ENCODE measurements around the gene ERG28. TPM values are rescaled to one million over a fixed set of nuclear protein-coding genes. Genes with fewer than 3 reads are reported as not detected.

ERG28 gene
- total RNA-seq, 1 experiment from 2014 or later = 13.5 TPM

- DNase-seq (ENCODE audit: low read depth) = no peak
- in situ Hi-C loops (cut with HindIII; ENCODE audit: low pct_unique_long_range_greater_than_20kb, low sequenced_read_pairs) = no loop called here
These were observed 24.5 kb downstream of the ERG28 start for GRCh38 chr14:75636100-75636692.

GRCh38 chr14:75634848-75635247 is 25.8 kb downstream of the ERG28 start:
- in situ Hi-C loops (cut with HindIII; ENCODE audit: low pct_unique_long_range_greater_than_20kb, low sequenced_read_pairs) = no loop called here
- DNase-seq (ENCODE audit: low read depth) = no peak

DNA sequence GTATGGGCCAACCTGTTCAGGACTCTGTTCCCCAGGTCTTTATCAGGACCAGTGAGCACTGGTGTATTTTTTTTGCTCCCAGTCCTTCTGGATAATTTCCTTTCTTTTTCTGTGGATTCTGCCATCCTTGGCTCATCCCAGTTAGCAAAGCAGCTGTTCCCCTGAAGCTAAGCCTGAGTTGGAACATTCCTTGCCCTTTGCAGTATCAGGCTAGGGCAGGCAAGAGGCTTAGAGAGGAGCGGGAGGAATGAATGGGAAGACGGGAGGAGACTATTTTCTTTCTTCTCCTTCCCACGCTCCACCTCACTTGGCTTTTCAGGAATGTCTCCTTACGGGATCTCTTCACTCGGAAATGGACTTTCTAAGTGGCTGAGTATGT is 29.2 kb downstream of the ERG28 start:
- in situ Hi-C loops (cut with HindIII; ENCODE audit: low pct_unique_long_range_greater_than_20kb, low sequenced_read_pairs) = no loop called here
- DNase-seq (ENCODE audit: low read depth) = no peak

GRCh38 chr14:75630695-75631452 is 29.8 kb downstream of the ERG28 start:
- in situ Hi-C loops (cut with HindIII; ENCODE audit: low pct_unique_long_range_greater_than_20kb, low sequenced_read_pairs) = no loop called here
- no peak for DNase-seq (ENCODE audit: low read depth)

DNA sequence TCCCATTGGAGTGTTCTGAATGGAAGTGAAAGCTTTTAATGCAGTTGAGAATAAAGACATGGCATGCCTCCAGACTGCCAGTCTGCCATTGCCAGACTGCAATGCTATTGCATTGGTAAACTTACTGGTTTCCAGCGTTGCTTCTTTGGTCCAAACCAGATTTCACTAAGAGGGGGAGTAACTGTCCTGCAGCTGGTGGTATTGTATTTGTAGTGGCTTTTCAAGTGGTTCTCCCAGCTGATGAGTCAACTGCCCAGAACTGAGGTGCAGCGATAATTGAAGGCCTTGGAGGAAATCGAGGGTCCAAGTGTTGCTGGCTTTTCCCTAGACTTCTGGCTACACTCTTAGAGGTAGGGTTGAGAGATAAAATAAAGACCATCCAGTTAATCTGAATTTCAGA is 31.9 kb downstream of the ERG28 start:
- DNase-seq (ENCODE audit: low read depth) = no peak
- in situ Hi-C loops (cut with HindIII; ENCODE audit: low pct_unique_long_range_greater_than_20kb, low sequenced_read_pairs) = no loop called here

- in situ Hi-C loops (cut with HindIII; ENCODE audit: low pct_unique_long_range_greater_than_20kb, low sequenced_read_pairs) = no loop called here
- no peak for DNase-seq (ENCODE audit: low read depth)
These were observed 33.3 kb downstream of the ERG28 start for GRCh38 chr14:75627406-75627805.

- in situ Hi-C loops (cut with HindIII; ENCODE audit: low pct_unique_long_range_greater_than_20kb, low sequenced_read_pairs) = no loop called here
- DNase-seq (ENCODE audit: low read depth) = no peak
These were observed 33.8 kb downstream of the ERG28 start for GRCh38 chr14:75626863-75627262.

GRCh38 chr14:75626396-75626795 is 34.3 kb downstream of the ERG28 start:
- in situ Hi-C loops (cut with HindIII; ENCODE audit: low pct_unique_long_range_greater_than_20kb, low sequenced_read_pairs) = no loop called here
- no peak for DNase-seq (ENCODE audit: low read depth)

GRCh38 chr14:75625034-75625433 is 35.6 kb downstream of the ERG28 start:
- in situ Hi-C loops (cut with HindIII; ENCODE audit: low pct_unique_long_range_greater_than_20kb, low sequenced_read_pairs) = no loop called here
- no peak for DNase-seq (ENCODE audit: low read depth)

- no peak for DNase-seq (ENCODE audit: low read depth)
- in situ Hi-C loops (cut with HindIII; ENCODE audit: low pct_unique_long_range_greater_than_20kb, low sequenced_read_pairs) = no loop called here
These were observed 41.1 kb downstream of the ERG28 start for GRCh38 chr14:75619548-75619947.

DNA sequence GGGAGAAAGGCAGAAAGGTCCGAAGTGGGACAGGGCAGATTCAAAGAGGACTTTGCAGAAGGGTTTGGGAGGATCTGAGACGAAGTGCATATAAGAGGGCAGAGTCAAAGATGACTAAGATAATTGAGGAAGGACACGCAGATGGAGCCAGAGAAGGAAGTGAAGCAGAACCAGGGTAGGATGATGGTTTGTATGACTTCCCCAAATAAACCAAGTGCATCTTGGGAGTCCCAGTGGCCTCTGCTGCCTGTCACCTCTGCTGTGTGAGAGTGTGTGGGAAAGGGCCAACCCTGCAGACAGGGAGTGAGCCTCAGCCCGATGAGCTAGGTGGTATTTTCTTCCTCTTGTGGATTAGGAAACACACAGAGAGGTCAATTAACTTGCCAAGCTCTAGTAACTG is 45.5 kb downstream of the ERG28 start:
- in situ Hi-C loops (cut with HindIII; ENCODE audit: low pct_unique_long_range_greater_than_20kb, low sequenced_read_pairs) = no loop called here
- DNase-seq (ENCODE audit: low read depth) = no peak

- DNase-seq (ENCODE audit: low read depth) = no peak
- in situ Hi-C loops (cut with HindIII; ENCODE audit: low pct_unique_long_range_greater_than_20kb, low sequenced_read_pairs) = no loop called here
These were observed 46.5 kb downstream of the ERG28 start for GRCh38 chr14:75614179-75614578.

- in situ Hi-C loops (cut with HindIII; ENCODE audit: low pct_unique_long_range_greater_than_20kb, low sequenced_read_pairs) = no loop called here
- DNase-seq (ENCODE audit: low read depth) = no peak
These were observed 48.5 kb downstream of the ERG28 start for GRCh38 chr14:75612157-75612556.

- in situ Hi-C loops (cut with HindIII; ENCODE audit: low pct_unique_long_range_greater_than_20kb, low sequenced_read_pairs) = no loop called here
These were observed 49.8 kb downstream of the ERG28 start for GRCh38 chr14:75610834-75611233.

GRCh38 chr14:75609606-75610475 is 50.8 kb downstream of the ERG28 start:
- DNase-seq (ENCODE audit: low read depth) = no peak
- in situ Hi-C loops (cut with HindIII; ENCODE audit: low pct_unique_long_range_greater_than_20kb, low sequenced_read_pairs) = no loop called here

More at GRCh38 chr14:75610834-75611233, 49.8 kb downstream of the ERG28 start:
- no peak for DNase-seq (ENCODE audit: low read depth)

- in situ Hi-C loops (cut with HindIII; ENCODE audit: low pct_unique_long_range_greater_than_20kb, low sequenced_read_pairs) = no loop called here
- no peak for DNase-seq (ENCODE audit: low read depth)
These were observed 51.6 kb downstream of the ERG28 start for GRCh38 chr14:75609116-75609515.

DNA sequence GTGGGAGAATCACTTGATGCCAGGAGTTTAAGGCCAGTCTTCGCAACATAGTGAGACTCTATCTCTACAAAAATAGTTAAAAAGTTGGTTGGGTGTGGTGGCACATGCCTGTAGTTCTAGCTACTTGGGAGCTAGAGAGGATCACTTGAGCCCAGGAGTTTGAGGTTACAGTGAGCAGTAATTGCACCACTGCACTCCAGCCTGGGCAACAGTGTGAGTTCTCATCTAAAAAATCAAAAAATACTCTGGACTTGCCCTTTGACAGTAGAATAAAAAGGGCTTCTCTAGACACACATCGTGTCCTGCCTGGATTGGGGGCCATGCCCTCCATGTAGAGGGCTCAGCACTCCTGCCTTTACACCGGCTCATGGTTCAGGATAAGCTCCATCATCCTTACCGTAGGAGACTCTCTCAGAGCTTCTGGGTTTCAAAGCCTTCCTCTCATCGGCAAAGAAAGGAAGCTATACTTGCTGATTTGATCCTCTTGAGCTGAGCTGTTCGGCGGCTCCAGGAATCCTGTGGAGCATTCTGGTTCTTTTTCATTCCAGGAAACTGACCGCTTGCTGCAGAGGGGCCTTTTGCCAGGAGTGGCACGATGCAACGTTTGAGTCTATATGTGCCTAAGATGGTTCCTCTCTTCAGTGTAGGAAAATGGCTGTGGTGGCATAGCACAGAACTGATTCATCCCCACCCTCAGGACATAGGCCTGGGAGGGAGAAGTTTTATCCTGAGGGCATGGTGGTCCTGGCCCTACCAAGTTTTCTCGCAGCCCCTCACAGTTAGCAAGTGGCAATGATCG is 52.6 kb downstream of the ERG28 start:
- in situ Hi-C loops (cut with HindIII; ENCODE audit: low pct_unique_long_range_greater_than_20kb, low sequenced_read_pairs) = no loop called here
- DNase-seq (ENCODE audit: low read depth) = no peak

DNA sequence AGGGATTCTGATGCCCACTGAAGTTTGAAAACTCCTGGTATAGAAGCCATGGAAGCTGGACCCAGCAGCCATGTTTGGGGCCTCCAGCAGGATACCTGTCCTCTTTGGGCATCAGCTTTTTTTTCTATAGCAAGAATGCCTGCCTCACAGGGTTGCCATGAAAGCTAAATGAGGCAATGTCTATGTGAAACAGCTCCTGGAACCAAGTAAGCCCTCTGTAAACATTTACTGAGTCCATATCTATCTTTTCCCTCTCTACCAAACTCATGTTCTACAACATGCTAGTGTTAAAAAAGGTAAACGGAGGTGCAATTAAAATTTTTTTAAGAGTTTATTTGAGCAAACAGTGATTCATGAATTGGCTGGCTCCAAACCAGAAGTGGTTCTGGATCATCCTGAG is 53.6 kb downstream of the ERG28 start:
- in situ Hi-C loops (cut with HindIII; ENCODE audit: low pct_unique_long_range_greater_than_20kb, low sequenced_read_pairs) = no loop called here
- DNase-seq (ENCODE audit: low read depth) = no peak
